GM20000 (cell line): ENCODE measurements around the gene SCPEP1.

Experiments
- DNase-seq: peaks from one replicate; pipeline ENCODE4 v3.0.0; 2012; ENCODE audit warnings: low spot score
- TF ChIP-seq, protein P1 (sequence below): IDR thresholded peaks from 2 replicates; pipeline ENCODE4 v1.5.1; 2012; ENCODE audit warnings: mild to moderate bottlenecking, control low read depth; ENCODE audit errors: extremely low read depth, missing control alignments

Gene SCPEP1, protein sequence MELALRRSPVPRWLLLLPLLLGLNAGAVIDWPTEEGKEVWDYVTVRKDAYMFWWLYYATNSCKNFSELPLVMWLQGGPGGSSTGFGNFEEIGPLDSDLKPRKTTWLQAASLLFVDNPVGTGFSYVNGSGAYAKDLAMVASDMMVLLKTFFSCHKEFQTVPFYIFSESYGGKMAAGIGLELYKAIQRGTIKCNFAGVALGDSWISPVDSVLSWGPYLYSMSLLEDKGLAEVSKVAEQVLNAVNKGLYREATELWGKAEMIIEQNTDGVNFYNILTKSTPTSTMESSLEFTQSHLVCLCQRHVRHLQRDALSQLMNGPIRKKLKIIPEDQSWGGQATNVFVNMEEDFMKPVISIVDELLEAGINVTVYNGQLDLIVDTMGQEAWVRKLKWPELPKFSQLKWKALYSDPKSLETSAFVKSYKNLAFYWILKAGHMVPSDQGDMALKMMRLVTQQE

DNA sequence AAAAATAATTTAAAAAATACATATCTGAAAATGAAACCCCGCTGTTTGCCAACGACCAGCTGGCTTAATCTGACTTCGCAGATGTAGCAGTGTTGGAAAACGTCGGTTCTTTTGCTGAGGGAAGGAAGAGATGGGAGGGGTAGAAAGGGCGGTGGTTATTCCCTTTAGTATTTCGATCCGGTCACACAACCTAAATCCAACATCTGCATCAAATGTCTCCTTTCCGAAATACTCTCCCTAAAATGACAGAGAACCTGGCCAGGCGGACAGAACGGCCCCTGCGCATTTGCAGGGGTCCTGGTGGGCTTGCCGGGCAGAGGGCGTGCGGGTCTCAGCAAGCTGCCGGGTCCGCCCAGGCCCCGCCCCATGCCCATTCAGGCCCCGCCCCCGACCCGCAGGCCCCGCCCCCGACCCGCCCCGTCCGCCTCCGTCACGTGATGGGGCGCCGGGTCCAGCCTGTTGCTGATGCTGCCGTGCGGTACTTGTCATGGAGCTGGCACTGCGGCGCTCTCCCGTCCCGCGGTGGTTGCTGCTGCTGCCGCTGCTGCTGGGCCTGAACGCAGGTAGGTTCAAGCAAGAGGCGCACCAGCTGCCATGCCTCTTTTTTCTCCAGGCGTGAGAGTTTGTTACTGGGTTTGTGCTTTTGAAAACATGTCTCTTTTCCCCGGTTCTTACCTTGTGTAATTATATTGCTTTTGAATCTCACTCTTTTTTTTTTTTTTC is at the start of gene SCPEP1:
SCPEP1 (plus strand) TSS at position 459 of the 723 bp plus-strand sequence; CDS start at position 488, 29 bp downstream.
- TF ChIP-seq, protein P1, sequence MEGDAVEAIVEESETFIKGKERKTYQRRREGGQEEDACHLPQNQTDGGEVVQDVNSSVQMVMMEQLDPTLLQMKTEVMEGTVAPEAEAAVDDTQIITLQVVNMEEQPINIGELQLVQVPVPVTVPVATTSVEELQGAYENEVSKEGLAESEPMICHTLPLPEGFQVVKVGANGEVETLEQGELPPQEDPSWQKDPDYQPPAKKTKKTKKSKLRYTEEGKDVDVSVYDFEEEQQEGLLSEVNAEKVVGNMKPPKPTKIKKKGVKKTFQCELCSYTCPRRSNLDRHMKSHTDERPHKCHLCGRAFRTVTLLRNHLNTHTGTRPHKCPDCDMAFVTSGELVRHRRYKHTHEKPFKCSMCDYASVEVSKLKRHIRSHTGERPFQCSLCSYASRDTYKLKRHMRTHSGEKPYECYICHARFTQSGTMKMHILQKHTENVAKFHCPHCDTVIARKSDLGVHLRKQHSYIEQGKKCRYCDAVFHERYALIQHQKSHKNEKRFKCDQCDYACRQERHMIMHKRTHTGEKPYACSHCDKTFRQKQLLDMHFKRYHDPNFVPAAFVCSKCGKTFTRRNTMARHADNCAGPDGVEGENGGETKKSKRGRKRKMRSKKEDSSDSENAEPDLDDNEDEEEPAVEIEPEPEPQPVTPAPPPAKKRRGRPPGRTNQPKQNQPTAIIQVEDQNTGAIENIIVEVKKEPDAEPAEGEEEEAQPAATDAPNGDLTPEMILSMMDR: no peak
- DNase-seq: peak; percentile 96

DNA sequence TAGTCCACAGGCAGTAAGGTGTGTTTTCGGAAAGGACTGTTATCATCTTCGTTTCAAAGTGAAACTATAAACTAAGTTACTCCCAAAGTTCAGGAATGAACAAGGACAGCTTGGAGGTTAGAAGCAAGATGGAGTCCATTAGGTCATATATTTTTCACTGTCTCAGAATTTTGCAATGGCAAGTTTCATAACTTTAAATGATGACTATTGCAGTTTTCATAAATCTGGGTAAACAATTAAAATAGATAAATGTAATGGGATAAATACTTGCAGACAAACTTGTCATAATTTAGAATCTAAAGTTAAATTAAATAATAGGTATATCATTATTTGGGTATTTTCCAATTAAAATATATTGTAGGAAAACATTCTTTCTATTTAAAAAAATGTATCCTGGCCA is 49.3 kb upstream of the SCPEP1 start:
- no peak for DNase-seq
- TF ChIP-seq, protein P1: no peak

DNA sequence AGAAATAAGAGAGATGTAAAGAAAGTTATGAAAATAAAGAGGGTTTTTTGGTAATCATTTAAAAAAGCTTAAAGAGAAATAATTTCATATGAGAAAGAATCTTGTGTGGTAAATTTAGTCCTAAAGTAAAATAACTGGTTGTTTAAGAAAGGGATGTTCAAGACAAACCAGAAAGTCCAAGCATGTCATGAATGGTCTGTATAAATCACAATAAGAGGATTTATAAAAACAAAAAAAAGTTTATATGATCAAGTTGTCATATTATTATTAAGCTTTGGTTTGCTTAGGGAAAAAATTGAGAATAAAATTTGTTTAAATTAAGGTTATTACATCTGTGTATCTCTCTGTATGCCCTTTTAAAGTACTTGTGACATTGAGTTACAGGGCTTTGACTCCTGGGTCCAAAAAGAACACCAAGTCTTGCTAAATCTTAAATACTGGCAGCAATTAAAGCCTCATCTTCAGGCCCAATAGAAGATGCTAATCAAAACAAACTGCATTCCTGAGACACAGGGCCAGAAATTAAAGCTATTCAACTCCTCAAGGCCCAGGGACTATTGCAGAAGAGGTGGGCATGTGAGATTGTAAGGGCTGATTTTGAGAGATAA is 48.5 kb upstream of the SCPEP1 start:
- TF ChIP-seq, protein P1: no peak
- no peak for DNase-seq

DNA sequence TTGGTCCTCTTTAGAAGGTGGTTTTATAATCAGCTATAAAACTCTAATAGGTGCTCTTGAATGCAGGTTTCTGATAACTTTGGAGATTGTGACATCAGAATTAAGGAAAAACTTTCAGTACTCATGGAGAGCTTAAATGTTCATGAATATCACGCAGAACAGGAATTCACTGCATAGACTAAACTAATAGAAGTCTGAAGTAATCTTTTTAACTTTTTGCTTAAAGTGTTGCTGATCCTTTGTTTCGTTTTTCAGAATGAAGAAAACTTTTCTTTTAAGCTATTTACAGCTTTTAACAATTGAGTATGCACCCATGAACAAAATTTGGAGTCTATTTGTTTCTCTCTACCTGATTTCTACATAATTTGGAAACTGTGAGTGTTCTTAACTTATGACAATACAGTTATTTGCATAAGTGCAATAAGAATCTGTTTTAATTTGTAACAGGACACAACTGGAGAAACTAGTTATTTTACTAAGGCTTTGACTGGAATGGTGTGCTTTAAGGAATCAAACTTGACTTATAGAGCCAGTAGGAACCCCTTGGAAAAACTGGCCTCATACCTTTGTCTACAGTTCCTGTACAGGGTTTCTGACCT is 47.1 kb upstream of the SCPEP1 start:
- DNase-seq: no peak
- TF ChIP-seq, protein P1: no peak

DNA sequence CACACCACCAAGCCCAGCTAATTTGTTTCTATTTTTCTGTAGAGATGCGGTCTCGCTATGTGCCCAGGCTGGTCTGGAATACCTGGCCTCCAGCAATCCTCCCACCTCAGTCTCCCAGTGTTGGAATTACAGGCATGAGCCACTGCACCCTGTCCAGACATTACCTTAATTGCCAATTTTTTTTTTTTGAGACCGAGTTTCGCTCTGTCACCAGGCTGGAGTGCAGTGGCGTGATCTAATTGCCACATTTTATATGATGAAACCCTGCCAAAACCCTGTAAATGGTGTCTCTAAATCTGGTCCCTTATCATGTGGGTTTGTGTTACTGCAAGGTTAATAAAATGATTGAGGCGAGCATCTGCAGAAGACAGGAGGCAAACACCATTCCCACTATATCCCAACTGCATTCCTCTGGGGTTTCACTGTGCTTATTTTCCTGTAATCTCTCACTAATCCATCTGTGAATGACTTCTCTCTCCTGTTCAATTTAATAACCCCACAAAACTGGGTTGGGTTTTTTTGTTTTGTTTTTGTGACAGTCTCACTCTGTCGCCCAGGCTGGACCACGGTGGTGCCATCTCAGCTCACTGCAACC is 44.7 kb upstream of the SCPEP1 start:
- TF ChIP-seq, protein P1: no peak
- DNase-seq: no peak

DNA sequence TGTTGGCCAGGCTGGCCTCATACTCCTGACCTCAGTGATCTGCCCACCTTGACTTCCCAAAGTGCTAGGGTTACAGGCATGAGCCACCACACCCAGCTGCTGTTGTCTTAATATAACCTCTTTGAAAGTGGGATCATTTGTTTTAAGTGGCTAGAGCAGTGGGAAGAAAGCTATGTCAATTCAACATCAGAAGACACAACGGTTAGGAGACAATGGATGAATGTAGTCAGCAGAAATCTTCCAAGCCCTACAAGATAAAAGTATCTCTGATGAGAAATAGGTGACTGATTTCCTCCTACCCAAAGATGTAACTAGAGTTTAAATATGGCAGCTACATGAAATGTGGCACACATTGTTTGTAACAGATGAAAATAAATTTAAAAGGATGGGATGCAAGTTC is 44.1 kb upstream of the SCPEP1 start:
- no peak for DNase-seq

More for the DNA sequence above, 44.1 kb upstream of the SCPEP1 start:
- TF ChIP-seq, protein P1: no peak
